ENCODE measurements around the gene KCNAB1. TPM values are rescaled to one million over a fixed set of nuclear protein-coding genes. Genes with fewer than 3 reads are reported as not detected.

Gene KCNAB1
- total and polyA plus RNA-seq, 4 donors, result 8.9 to 45.8 (median 17.8) TPM

DNA sequence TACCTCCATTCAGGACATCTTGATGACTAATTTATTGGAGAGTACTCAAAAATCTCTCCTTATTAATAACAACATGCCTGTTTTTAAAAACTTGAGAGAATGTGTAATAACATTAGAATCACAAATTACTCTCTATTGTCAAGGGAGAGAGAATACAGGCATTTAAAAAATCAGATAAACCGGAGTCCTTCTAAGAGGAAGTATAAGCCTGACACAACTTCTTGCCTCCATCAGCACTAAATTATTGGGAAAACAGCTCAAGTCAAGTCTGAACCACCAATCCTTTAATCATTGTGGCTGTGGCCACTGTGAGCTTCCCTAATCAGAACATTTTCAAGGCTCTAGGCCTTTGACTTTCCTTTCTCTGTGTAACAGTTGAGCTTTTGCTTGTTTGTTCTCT is 396.6 kb downstream of the KCNAB1 start:
- intact Hi-C loops (cut with DNase I), result no loop called here
- no peak overlapping the region for H3K27ac ChIP-seq (ENCODE audit: low read depth in 1 of 2, low read length in 2 of 2)
- no peak overlapping the region for H3K4me3 ChIP-seq (ENCODE audit: low read length in 2 of 2)
- no peaks in the 10 kb centered on the region for H3K36me3 ChIP-seq (ENCODE audit: control insufficient read depth in 1 of 2, insufficient read depth in 2 of 2, low read length in 1 of 2)
- H3K4me1 ChIP-seq (ENCODE audit: control insufficient read depth in 1 of 2, insufficient read depth in 2 of 2, low read length in 2 of 2), result no peaks in the 10 kb centered on the region
- no peaks in the 10 kb centered on the region for H3K9me3 ChIP-seq (ENCODE audit: control insufficient read depth, low read length)
- no peak for DNase-seq
- peak; percentile 55 for ATAC-seq (ENCODE audit: low FRiP score)
- H3K27me3 ChIP-seq (ENCODE audit: control insufficient read depth in 1 of 2, insufficient read depth in 2 of 2, low read length in 1 of 2), result no peaks in the 10 kb centered on the region
- 29 to 36% methylated on average over 1 of the region's 1 CpG for WGBS, 2 donors

DNA sequence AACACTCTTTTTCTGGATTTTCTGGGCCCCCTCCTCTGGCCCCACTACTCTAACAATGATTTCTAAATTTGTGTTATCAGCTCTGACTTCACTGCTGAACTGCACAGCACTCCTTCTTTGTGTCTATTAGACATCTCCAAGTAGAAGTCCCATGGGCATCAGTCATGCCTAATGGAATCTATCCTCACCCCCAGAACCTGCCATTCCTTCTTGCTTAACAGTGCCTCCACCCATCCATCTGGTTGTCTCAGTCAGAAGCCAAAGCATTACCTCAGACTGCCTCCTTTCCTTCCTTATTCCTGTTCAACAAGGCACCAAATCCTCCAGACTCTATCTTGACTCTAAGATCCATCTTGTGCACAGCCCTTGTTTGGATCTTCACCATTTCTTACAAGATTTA is 398.3 kb downstream of the KCNAB1 start:
- Histone ChIP-seq H3K27ac (ENCODE audit: low read depth in 1 of 2, low read length in 2 of 2) (no peak overlapping the region), H3K9me3 (ENCODE audit: control insufficient read depth, low read length) (no peaks in the 10 kb centered on the region), H3K36me3 (ENCODE audit: control insufficient read depth in 1 of 2, insufficient read depth in 2 of 2, low read length in 1 of 2) (no peaks in the 10 kb centered on the region), H3K4me3 (ENCODE audit: low read length in 2 of 2) (no peak overlapping the region), H3K4me1 (ENCODE audit: control insufficient read depth in 1 of 2, insufficient read depth in 2 of 2, low read length in 2 of 2) (no peaks in the 10 kb centered on the region), H3K27me3 (ENCODE audit: control insufficient read depth in 1 of 2, insufficient read depth in 2 of 2, low read length in 1 of 2) (no peaks in the 10 kb centered on the region)
- ATAC-seq (ENCODE audit: low FRiP score) (peak; percentile 37), DNase-seq (no peak)
- intact Hi-C loops (cut with DNase I), result no loop called here

DNA sequence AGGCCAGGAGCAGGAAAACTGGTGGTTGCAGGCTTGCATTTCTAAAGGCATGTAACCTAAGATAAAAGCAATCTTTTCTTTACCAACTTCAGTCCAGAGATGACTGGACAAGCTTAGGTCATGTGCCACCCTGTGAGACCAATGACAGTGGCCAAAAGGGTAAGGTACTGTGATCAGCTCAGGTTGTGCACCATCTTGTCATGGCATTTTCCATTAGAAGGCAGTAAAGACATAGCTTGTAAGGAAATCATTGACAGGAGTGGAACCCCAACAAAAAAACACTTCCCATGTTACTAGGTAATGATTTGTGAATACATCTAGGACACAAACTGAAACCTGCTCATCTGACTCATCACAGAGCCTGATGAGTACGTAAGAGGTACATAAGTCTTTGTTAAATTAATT is 399.4 kb downstream of the KCNAB1 start:
- Histone ChIP-seq H3K27ac (ENCODE audit: low read depth in 1 of 2, low read length in 2 of 2) (no peak overlapping the region), H3K4me1 (ENCODE audit: control insufficient read depth in 1 of 2, insufficient read depth in 2 of 2, low read length in 2 of 2) (no peaks in the 10 kb centered on the region), H3K27me3 (ENCODE audit: control insufficient read depth in 1 of 2, insufficient read depth in 2 of 2, low read length in 1 of 2) (no peaks in the 10 kb centered on the region), H3K9me3 (ENCODE audit: control insufficient read depth, low read length) (no peaks in the 10 kb centered on the region), H3K36me3 (ENCODE audit: control insufficient read depth in 1 of 2, insufficient read depth in 2 of 2, low read length in 1 of 2) (peaks cover 0 to 3% of the 10 kb centered on the region in 2 donors), H3K4me3 (ENCODE audit: low read length in 2 of 2) (no peak overlapping the region)
- ATAC-seq (ENCODE audit: low FRiP score) (no peak), DNase-seq (no peak)
- WGBS, 2 donors, result 94 to 100% methylated on average over 1 of the region's 1 CpG
- intact Hi-C loops (cut with DNase I), result no loop called here

DNA sequence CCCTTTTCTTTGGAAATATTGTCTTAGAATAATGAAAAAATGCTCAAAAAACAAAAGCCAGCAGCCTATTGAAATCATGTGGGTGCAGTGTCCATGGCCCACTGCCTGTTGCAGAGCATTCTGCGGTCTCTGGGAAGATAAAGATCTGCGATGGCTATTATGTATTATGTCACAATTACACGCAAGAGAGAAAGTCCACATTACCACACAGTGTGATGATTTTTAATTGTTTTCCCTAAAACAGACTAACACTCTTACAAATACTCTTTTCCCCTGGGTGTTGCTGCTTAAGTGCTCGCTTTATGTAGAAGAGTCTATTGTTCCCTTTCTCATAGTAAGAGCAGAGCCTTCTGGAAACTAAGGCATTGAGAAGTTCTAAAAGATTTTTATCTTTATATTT is 402.3 kb downstream of the KCNAB1 start:
- no peaks in the 10 kb centered on the region for H3K9me3 ChIP-seq (ENCODE audit: control insufficient read depth, low read length)
- intact Hi-C loops (cut with DNase I), result no loop called here
- no peak overlapping the region for H3K27ac ChIP-seq (ENCODE audit: low read depth in 1 of 2, low read length in 2 of 2)
- peaks cover 0 to 5% of the 10 kb centered on the region in 2 donors for H3K36me3 ChIP-seq (ENCODE audit: control insufficient read depth in 1 of 2, insufficient read depth in 2 of 2, low read length in 1 of 2)
- H3K4me3 ChIP-seq (ENCODE audit: low read length in 2 of 2), result no peak overlapping the region
- no peaks in the 10 kb centered on the region for H3K27me3 ChIP-seq (ENCODE audit: control insufficient read depth in 1 of 2, insufficient read depth in 2 of 2, low read length in 1 of 2)
- no peak for DNase-seq
- WGBS, 2 donors, result 93 to 97% methylated on average over 4 of the region's 4 CpGs
- ATAC-seq (ENCODE audit: low FRiP score), result no peak
- no peaks in the 10 kb centered on the region for H3K4me1 ChIP-seq (ENCODE audit: control insufficient read depth in 1 of 2, insufficient read depth in 2 of 2, low read length in 2 of 2)

DNA sequence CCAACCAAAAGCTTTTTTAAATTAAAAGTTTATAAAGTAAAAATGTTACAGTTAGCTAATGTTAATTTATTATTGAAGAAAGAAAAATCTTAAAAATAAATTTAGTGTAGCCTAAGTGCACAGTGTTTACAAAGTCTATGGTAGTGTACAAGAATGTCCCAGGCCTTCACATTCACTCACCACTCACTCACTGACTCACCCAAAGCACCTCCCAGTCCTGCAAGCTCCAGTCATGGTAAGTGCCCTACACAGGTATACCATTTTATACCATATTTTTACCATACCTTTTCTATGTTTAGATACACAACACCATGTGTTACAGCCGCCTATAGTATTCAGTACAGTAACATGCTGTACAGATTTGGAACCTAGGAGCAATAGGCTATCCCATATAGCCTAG is 405.4 kb downstream of the KCNAB1 start:
- H3K4me1 ChIP-seq (ENCODE audit: control insufficient read depth in 1 of 2, insufficient read depth in 2 of 2, low read length in 2 of 2), result no peaks in the 10 kb centered on the region
- WGBS, 2 donors, result 97 to 98% methylated on average over 1 of the region's 1 CpG

DNA sequence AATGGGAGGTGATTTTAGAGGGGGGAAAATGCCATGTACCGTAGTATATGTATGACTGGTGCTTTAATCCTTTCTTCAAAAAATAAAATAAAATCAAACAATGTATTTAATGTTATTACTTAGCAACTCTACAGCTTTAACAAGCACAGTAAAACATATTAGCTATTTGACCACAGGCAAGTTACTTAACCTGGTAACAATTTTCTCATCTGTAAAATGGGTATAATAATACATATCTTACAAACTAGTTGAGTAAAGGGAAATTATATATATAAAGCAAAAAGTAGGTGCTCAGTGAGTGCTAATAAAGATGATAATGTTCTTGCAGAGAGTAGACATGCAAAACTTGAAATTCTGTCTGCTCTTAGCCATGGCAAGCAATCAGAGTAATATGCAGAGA is 406.7 kb downstream of the KCNAB1 start:
- 99 to 100% methylated on average over 1 of the region's 1 CpG for WGBS, 2 donors
- Histone ChIP-seq H3K36me3 (ENCODE audit: control insufficient read depth in 1 of 2, insufficient read depth in 2 of 2, low read length in 1 of 2) (peaks cover 0 to 10% of the 10 kb centered on the region in 2 donors), H3K27ac (ENCODE audit: low read depth in 1 of 2, low read length in 2 of 2) (no peak overlapping the region), H3K9me3 (ENCODE audit: control insufficient read depth, low read length) (no peaks in the 10 kb centered on the region), H3K27me3 (ENCODE audit: control insufficient read depth in 1 of 2, insufficient read depth in 2 of 2, low read length in 1 of 2) (no peaks in the 10 kb centered on the region), H3K4me3 (ENCODE audit: low read length in 2 of 2) (no peak overlapping the region), H3K4me1 (ENCODE audit: control insufficient read depth in 1 of 2, insufficient read depth in 2 of 2, low read length in 2 of 2) (no peaks in the 10 kb centered on the region)
- intact Hi-C loops (cut with DNase I), result no loop called here
- ATAC-seq (ENCODE audit: low FRiP score), result no peak
- no peak for DNase-seq

More for the DNA sequence above, 405.4 kb downstream of the KCNAB1 start:
- H3K4me3 ChIP-seq (ENCODE audit: low read length in 2 of 2), result no peak overlapping the region
- H3K9me3 ChIP-seq (ENCODE audit: control insufficient read depth, low read length), result no peaks in the 10 kb centered on the region
- no peaks in the 10 kb centered on the region for H3K27me3 ChIP-seq (ENCODE audit: control insufficient read depth in 1 of 2, insufficient read depth in 2 of 2, low read length in 1 of 2)
- intact Hi-C loops (cut with DNase I), result no loop called here
- DNase-seq (no peak), ATAC-seq (ENCODE audit: low FRiP score) (no peak)
- H3K36me3 ChIP-seq (ENCODE audit: control insufficient read depth in 1 of 2, insufficient read depth in 2 of 2, low read length in 1 of 2), result peaks cover 0 to 9% of the 10 kb centered on the region in 2 donors
- no peak overlapping the region for H3K27ac ChIP-seq (ENCODE audit: low read depth in 1 of 2, low read length in 2 of 2)

DNA sequence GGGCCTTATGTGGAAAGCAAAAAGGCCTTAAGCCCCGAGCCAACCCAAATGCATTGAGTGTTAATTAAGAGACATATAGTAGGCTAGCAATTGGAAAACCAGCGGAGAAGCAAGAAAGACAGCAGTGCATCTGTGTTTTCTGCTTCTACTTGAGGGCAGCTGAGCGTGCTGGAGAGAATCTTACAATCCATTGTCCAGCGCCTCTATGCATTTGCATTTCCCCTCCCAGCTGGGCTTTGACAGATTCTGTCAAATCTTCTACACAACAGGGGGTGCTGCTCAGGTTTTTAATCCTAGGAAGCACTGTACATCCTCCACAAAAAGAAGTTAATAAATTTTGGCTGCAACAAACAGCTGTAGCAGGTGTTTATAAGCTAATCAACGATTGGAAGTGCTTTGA is 410.6 kb downstream of the KCNAB1 start:
- Histone ChIP-seq H3K4me1 (ENCODE audit: control insufficient read depth in 1 of 2, insufficient read depth in 2 of 2, low read length in 2 of 2) (no peaks in the 10 kb centered on the region), H3K27ac (ENCODE audit: low read depth in 1 of 2, low read length in 2 of 2) (no peak overlapping the region), H3K4me3 (ENCODE audit: low read length in 2 of 2) (no peak overlapping the region), H3K36me3 (ENCODE audit: control insufficient read depth in 1 of 2, insufficient read depth in 2 of 2, low read length in 1 of 2) (peaks cover 0 to 6% of the 10 kb centered on the region in 2 donors), H3K9me3 (ENCODE audit: control insufficient read depth, low read length) (no peaks in the 10 kb centered on the region), H3K27me3 (ENCODE audit: control insufficient read depth in 1 of 2, insufficient read depth in 2 of 2, low read length in 1 of 2) (no peaks in the 10 kb centered on the region)
- intact Hi-C loops (cut with DNase I), result loop anchor here (5.0 to 10.0 kb wide), 2 partner anchors 486 to 551 kb away; no protein-coding TSS in a partner anchor
- ATAC-seq (ENCODE audit: low FRiP score) (no peak), DNase-seq (no peak)
- 93 to 98% methylated on average over 5 of the region's 5 CpGs for WGBS, 2 donors

DNA sequence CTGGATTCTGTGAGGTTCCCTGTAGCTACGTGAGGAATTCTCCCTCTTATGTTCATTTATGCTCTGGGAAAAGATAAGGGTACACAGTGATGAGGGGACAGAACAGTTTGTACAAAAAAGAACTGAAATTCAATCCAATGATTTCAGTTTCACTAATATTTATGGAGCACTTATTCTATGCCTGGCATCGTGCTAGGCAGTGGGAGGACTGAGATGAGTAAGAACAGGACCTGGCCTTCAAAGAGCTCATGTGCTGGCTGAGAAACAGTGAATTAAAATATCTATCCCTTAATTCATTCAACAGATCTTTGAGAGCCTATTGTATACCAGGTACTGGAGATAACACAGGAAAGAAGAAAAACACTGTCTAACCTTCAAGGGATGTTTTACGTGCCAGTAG is 412.4 kb downstream of the KCNAB1 start:
- no peak overlapping the region for H3K27ac ChIP-seq (ENCODE audit: low read depth in 1 of 2, low read length in 2 of 2)
- intact Hi-C loops (cut with DNase I), result loop anchor here (5.0 to 10.0 kb wide), 2 partner anchors 488 to 550 kb away; no protein-coding TSS in a partner anchor
- DNase-seq (no peak), ATAC-seq (ENCODE audit: low FRiP score) (no peak)
- no peaks in the 10 kb centered on the region for H3K4me1 ChIP-seq (ENCODE audit: control insufficient read depth in 1 of 2, insufficient read depth in 2 of 2, low read length in 2 of 2)
- no peak overlapping the region for H3K4me3 ChIP-seq (ENCODE audit: low read length in 2 of 2)
- 55 to 60% methylated on average over 3 of the region's 3 CpGs for WGBS, 2 donors
- H3K27me3 ChIP-seq (ENCODE audit: control insufficient read depth in 1 of 2, insufficient read depth in 2 of 2, low read length in 1 of 2), result no peaks in the 10 kb centered on the region
- H3K9me3 ChIP-seq (ENCODE audit: control insufficient read depth, low read length), result no peaks in the 10 kb centered on the region
- H3K36me3 ChIP-seq (ENCODE audit: control insufficient read depth in 1 of 2, insufficient read depth in 2 of 2, low read length in 1 of 2), result peaks cover 0 to 8% of the 10 kb centered on the region in 2 donors

DNA sequence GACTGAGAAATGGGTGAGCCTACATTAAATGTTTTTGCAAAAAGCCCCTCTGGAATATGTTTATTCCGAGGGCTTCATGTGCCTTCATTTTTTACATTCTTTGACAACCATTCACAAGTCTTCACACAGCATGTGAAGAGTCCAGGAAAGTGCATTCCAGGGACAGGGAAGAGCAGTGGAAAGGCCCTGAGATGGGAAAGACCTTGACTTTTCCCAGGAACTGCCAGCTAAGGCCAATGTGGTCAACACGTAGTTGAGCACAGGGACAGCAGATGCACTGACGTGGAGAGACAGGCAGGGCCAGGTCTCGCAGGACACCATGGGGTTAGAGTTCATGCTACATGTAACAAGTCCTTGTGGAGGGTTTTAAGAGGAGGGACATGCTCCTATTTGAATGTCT is 412.8 kb downstream of the KCNAB1 start:
- H3K4me3 ChIP-seq (ENCODE audit: low read length in 2 of 2), result no peak overlapping the region
- no peaks in the 10 kb centered on the region for H3K9me3 ChIP-seq (ENCODE audit: control insufficient read depth, low read length)
- ATAC-seq (ENCODE audit: low FRiP score), result no peak
- H3K36me3 ChIP-seq (ENCODE audit: control insufficient read depth in 1 of 2, insufficient read depth in 2 of 2, low read length in 1 of 2), result peaks cover 0 to 7% of the 10 kb centered on the region in 2 donors
- no peaks in the 10 kb centered on the region for H3K27me3 ChIP-seq (ENCODE audit: control insufficient read depth in 1 of 2, insufficient read depth in 2 of 2, low read length in 1 of 2)
- H3K27ac ChIP-seq (ENCODE audit: low read depth in 1 of 2, low read length in 2 of 2), result no peak overlapping the region
- 82 to 84% methylated on average over 4 of the region's 4 CpGs for WGBS, 2 donors
- no peak for DNase-seq
- no peaks in the 10 kb centered on the region for H3K4me1 ChIP-seq (ENCODE audit: control insufficient read depth in 1 of 2, insufficient read depth in 2 of 2, low read length in 2 of 2)
- intact Hi-C loops (cut with DNase I), result loop anchor here (5.0 to 10.0 kb wide), 2 partner anchors 488 to 549 kb away; no protein-coding TSS in a partner anchor

Data from aorta (tissue), 5 donors.